ENCODE data around the gene LYG2. TPM values are rescaled to one million over a fixed set of nuclear protein-coding genes. Genes with fewer than 3 reads are reported as not detected.
"Not testable (repeated sequence)": the region's sequence is repeated elsewhere in the genome, so short reads cannot be mapped to it uniquely, and the experiment has no call there.

LYG2 gene
- total RNA-seq, 1 donor from 2014 or later = not detected

- H3K27ac ChIP-seq = no peak overlapping the region
- intact Hi-C loops (cut with DNase I) = no loop called here
- peaks cover 27 to 37% of the 10 kb centered on the region in 2 donors for H3K36me3 ChIP-seq
- DNase-seq (ENCODE audit: low spot score in 2 of 2) = no peak
- H3K9me3 ChIP-seq = no peaks in the 10 kb centered on the region
- no peaks in the 10 kb centered on the region for H3K27me3 ChIP-seq
- TF ChIP-seq CTCF (IDR thresholded peaks at IDR 0.05) = no peak
- H3K4me1 ChIP-seq = no peaks in the 10 kb centered on the region
- no peak overlapping the region for H3K4me3 ChIP-seq
Measured at GRCh38 chr2:99198103-99198841, 57.2 kb downstream of the LYG2 start.

DNA sequence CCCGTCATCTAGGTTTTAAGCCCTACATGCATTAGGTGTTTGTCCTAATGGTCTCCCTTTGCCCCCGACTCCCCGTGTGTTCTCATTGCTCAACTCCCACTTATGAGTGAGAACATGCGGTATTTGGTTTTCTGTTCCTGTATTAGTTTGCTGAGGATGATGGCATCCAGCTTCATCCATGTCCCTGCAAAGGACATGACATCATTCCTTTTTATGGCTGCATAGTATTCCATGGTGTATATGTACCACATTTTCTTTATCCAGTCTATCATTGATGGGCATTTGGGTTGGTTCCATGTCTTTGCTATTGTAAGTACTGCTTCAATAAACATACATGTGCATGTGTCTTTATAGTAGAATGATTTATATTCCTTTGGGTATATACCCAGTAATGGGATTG lies 63.1 kb downstream of the LYG2 start:
- peaks cover 19 to 62% of the 10 kb centered on the region in 2 donors for H3K36me3 ChIP-seq
- intact Hi-C loops (cut with DNase I) = not testable (repeated sequence)

More for the DNA sequence above, 63.1 kb downstream of the LYG2 start:
- not testable (repeated sequence) for H3K27ac ChIP-seq; H3K27me3 ChIP-seq; DNase-seq (ENCODE audit: low spot score in 2 of 2); H3K4me3 ChIP-seq; H3K4me1 ChIP-seq; H3K9me3 ChIP-seq

Other genes starting within 250 kb of the LYG2 start
- gene C2orf15, start 114.0 kb downstream of the LYG2 start, total RNA-seq = 0.32 TPM
- not detected for gene TSGA10, start 100.7 kb downstream of the LYG2 start, total RNA-seq
- gene LIPT1, start 100.7 kb downstream of the LYG2 start, total RNA-seq = not detected
- 13.3 TPM for gene MITD1, start 74.6 kb downstream of the LYG2 start, total RNA-seq
- 32.6 TPM for gene MRPL30, start 74.5 kb downstream of the LYG2 start, total RNA-seq
- not detected for gene LYG1, start 45.5 kb upstream of the LYG2 start, total RNA-seq
- gene TXNDC9, start 80.7 kb upstream of the LYG2 start, total RNA-seq = 34.3 TPM
- gene EIF5B, start 81.7 kb upstream of the LYG2 start, total RNA-seq = 38.2 TPM
- gene REV1, start 234.4 kb upstream of the LYG2 start, total RNA-seq = 26.8 TPM